ENCODE measurements around the gene PGM1.

PGM1 gene

GRCh38 chr1:63648689-63649088 is 55.5 kb downstream of the PGM1 start:
- H3K79me2 ChIP-seq (ENCODE audit: control insufficient read depth, low read length) = no peaks in the 10 kb centered on the region
- H4K20me1 ChIP-seq (ENCODE audit: control insufficient read depth, insufficient read depth, low read depth, low read length) = no peaks in the 10 kb centered on the region
- H3K4me2 ChIP-seq (ENCODE audit: low read length) = no peak overlapping the region
- peaks cover 18% of the 10 kb centered on the region for H3K36me3 ChIP-seq (ENCODE audit: control insufficient read depth, low read length)
- no peak overlapping the region for H3K4me3 ChIP-seq (ENCODE audit: low read length)
- TF ChIP-seq EZH2phosphoT487 (IDR thresholded peaks at IDR 0.05; ENCODE audit: borderline replicate concordance, low read length) = no peak
- TF ChIP-seq CTCF (IDR thresholded peaks at IDR 0.05; ENCODE audit: low read depth, low read length, poor library complexity, severe bottlenecking) = no peak
- no peak overlapping the region for H3K27ac ChIP-seq (ENCODE audit: low read depth, low read length)
- no peaks in the 10 kb centered on the region for H3K4me1 ChIP-seq (ENCODE audit: control insufficient read depth, low read length)
- no peaks in the 10 kb centered on the region for H3K27me3 ChIP-seq (ENCODE audit: control insufficient read depth, low read length)
- H3K9me2 ChIP-seq (replicated peaks; ENCODE audit: control insufficient read depth, low read length) = no peaks in the 10 kb centered on the region
- no peaks in the 10 kb centered on the region for H3F3A ChIP-seq (ENCODE audit: control insufficient read depth, insufficient read depth)
- no peaks in the 10 kb centered on the region for H3K9me3 ChIP-seq (ENCODE audit: control insufficient read depth, insufficient read depth, low read length)

GRCh38 chr1:63651161-63651701 is 58.0 kb downstream of the PGM1 start:
- Histone ChIP-seq H3K9me2 (replicated peaks; ENCODE audit: control insufficient read depth, low read length) (no peaks in the 10 kb centered on the region), H3K4me1 (ENCODE audit: control insufficient read depth, low read length) (no peaks in the 10 kb centered on the region), H3K36me3 (ENCODE audit: control insufficient read depth, low read length) (peaks cover 32% of the 10 kb centered on the region), H4K20me1 (ENCODE audit: control insufficient read depth, insufficient read depth, low read depth, low read length) (no peaks in the 10 kb centered on the region), H3K27me3 (ENCODE audit: control insufficient read depth, low read length) (no peaks in the 10 kb centered on the region), H3K79me2 (ENCODE audit: control insufficient read depth, low read length) (no peaks in the 10 kb centered on the region), H3K4me3 (ENCODE audit: low read length) (no peak overlapping the region), H3K27ac (ENCODE audit: low read depth, low read length) (no peak overlapping the region), H3K4me2 (ENCODE audit: low read length) (no peak overlapping the region), H3K9me3 (ENCODE audit: control insufficient read depth, insufficient read depth, low read length) (no peaks in the 10 kb centered on the region), H3F3A (ENCODE audit: control insufficient read depth, insufficient read depth) (no peaks in the 10 kb centered on the region)
- TF ChIP-seq CTCF (IDR thresholded peaks at IDR 0.05; ENCODE audit: low read depth, low read length, poor library complexity, severe bottlenecking) (no peak), EZH2phosphoT487 (IDR thresholded peaks at IDR 0.05; ENCODE audit: borderline replicate concordance, low read length) (no peak)

- Histone ChIP-seq H3K27me3 (ENCODE audit: control insufficient read depth, low read length) (no peaks in the 10 kb centered on the region), H4K20me1 (ENCODE audit: control insufficient read depth, insufficient read depth, low read depth, low read length) (no peaks in the 10 kb centered on the region), H3K27ac (ENCODE audit: low read depth, low read length) (no peak overlapping the region), H3K4me2 (ENCODE audit: low read length) (no peak overlapping the region), H3K79me2 (ENCODE audit: control insufficient read depth, low read length) (no peaks in the 10 kb centered on the region), H3K9me2 (replicated peaks; ENCODE audit: control insufficient read depth, low read length) (no peaks in the 10 kb centered on the region), H3K36me3 (ENCODE audit: control insufficient read depth, low read length) (peaks cover 25% of the 10 kb centered on the region), H3K9me3 (ENCODE audit: control insufficient read depth, insufficient read depth, low read length) (no peaks in the 10 kb centered on the region), H3F3A (ENCODE audit: control insufficient read depth, insufficient read depth) (no peaks in the 10 kb centered on the region), H3K4me1 (ENCODE audit: control insufficient read depth, low read length) (no peaks in the 10 kb centered on the region), H3K4me3 (ENCODE audit: low read length) (no peak overlapping the region)
- TF ChIP-seq EZH2phosphoT487 (IDR thresholded peaks at IDR 0.05; ENCODE audit: borderline replicate concordance, low read length) (no peak), CTCF (IDR thresholded peaks at IDR 0.05; ENCODE audit: low read depth, low read length, poor library complexity, severe bottlenecking) (no peak)
These were observed 60.8 kb downstream of the PGM1 start for GRCh38 chr1:63653976-63654375.
